Superior temporal gyrus (tissue), 1 donor: ENCODE data around the gene NUPR2.
A peak's percentile ranks its signal among the peaks of the same experiment; 100 is the strongest.
"Not testable (repeated sequence)": the region's sequence is repeated elsewhere in the genome, so short reads cannot be mapped to it uniquely, and the experiment has no call there.

Source experiments
- DNase-seq: peaks from one replicate; pipeline ENCODE4 v3.0.0-alpha.2; 2016; ENCODE audit errors: extremely low spot score

NUPR2 gene

GRCh38 chr7:56115852-56116538, at the start of gene NUPR2:
NUPR2 (minus strand) TSS chr7:56116417; CDS start chr7:56116314, 103 bp downstream.
- no peak for DNase-seq

- no peak for DNase-seq
These were observed 41.1 kb upstream of the NUPR2 start for GRCh38 chr7:56157238-56157790.

GRCh38 chr7:56131062-56131461, 14.8 kb upstream of the NUPR2 start:
- DNase-seq, result not testable (repeated sequence)

GRCh38 chr7:56127241-56127975, 11.2 kb upstream of the NUPR2 start:
- DNase-seq, result no peak

- DNase-seq, result no peak
These were observed 9.6 kb upstream of the NUPR2 start for GRCh38 chr7:56125831-56126230.

GRCh38 chr7:56124981-56125380, 8.8 kb upstream of the NUPR2 start:
- no peak for DNase-seq

GRCh38 chr7:56121440-56121839, 5.2 kb upstream of the NUPR2 start:
- no peak for DNase-seq

- not testable (repeated sequence) for DNase-seq
These were observed 4.0 kb downstream of the NUPR2 start for GRCh38 chr7:56112244-56112643.

GRCh38 chr7:56110611-56111010, 5.6 kb downstream of the NUPR2 start:
- no peak for DNase-seq

GRCh38 chr7:56107954-56108258, 8.3 kb downstream of the NUPR2 start:
- no peak for DNase-seq

- DNase-seq, result peak; percentile 99
These were observed 9.8 kb downstream of the NUPR2 start, which contains the start of gene CHCHD2 for GRCh38 chr7:56106108-56107073. CHCHD2 (minus strand) TSS chr7:56106476; CDS start chr7:56106413, 63 bp downstream.

GRCh38 chr7:56105508-56105907, 10.7 kb downstream of the NUPR2 start:
- no peak for DNase-seq

- not testable (repeated sequence) for DNase-seq
These were observed 12.1 kb downstream of the NUPR2 start for GRCh38 chr7:56104138-56104537.

- DNase-seq, result no peak
These were observed 16.6 kb downstream of the NUPR2 start for GRCh38 chr7:56099653-56100052.

- DNase-seq, result not testable (repeated sequence)
These were observed 17.8 kb downstream of the NUPR2 start for GRCh38 chr7:56098187-56099008.

GRCh38 chr7:56097700-56098099, 18.5 kb downstream of the NUPR2 start:
- DNase-seq, result no peak

GRCh38 chr7:56092789-56093531, 23.3 kb downstream of the NUPR2 start, which contains the start of gene PHKG1:
PHKG1 (minus strand) TSS chr7:56092952; CDS start chr7:56088941, 4,011 bp downstream.
- peak; percentile 84 for DNase-seq

- DNase-seq, result not testable (repeated sequence)
These were observed 23.8 kb downstream of the NUPR2 start for GRCh38 chr7:56092388-56092787.

GRCh38 chr7:56091591-56091990, 24.6 kb downstream of the NUPR2 start:
- peak; percentile 27 for DNase-seq

GRCh38 chr7:56087445-56087844, 28.8 kb downstream of the NUPR2 start:
- DNase-seq, result no peak
